GM12872 (cell line): ENCODE measurements around the gene ZSWIM8.

Experiments
- CTCF ChIP-seq: IDR thresholded peaks from 3 replicates; pipeline ENCODE4 v1.5.1; 2011; ENCODE audit warnings: low read depth, mild to moderate bottlenecking, low read length, moderate library complexity; ENCODE audit not compliant: insufficient read depth

The ZSWIM8 gene

GRCh38 chr10:73840056-73840402 is 54.6 kb downstream of the ZSWIM8 start:
- TF ChIP-seq CTCF: no peak

DNA sequence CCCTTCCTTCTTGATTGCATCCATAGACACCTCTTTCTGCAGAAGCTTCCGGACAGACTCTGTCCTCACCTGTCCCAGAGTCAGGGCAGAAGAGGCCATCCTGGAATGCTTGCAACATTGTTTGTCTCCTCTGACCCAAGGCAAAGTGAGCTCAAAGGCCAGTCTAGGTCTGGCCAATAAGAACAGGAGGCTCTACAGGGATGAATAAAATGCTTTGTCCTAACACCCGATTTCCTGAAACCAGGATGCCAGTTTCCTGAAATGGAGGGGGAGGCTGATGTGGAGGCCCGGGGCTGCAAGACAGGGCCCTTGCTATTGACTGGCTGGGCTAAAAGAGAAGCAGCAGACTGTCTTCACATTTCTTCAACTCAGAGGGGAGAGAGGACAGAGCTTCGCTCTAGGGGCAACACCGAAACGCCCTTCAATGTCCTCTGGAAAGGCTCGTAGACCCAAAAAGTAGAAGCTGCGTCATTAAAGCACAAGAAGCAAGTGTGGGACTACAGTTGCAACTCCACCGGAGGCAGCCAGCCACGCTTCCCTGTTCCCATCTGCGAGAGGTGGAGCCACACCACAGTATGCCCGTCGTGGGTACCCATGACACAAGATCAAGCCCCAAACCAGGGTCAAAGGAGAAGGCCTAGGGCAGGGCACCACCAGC is 55.1 kb downstream of the ZSWIM8 start:
- no peak for TF ChIP-seq CTCF

DNA sequence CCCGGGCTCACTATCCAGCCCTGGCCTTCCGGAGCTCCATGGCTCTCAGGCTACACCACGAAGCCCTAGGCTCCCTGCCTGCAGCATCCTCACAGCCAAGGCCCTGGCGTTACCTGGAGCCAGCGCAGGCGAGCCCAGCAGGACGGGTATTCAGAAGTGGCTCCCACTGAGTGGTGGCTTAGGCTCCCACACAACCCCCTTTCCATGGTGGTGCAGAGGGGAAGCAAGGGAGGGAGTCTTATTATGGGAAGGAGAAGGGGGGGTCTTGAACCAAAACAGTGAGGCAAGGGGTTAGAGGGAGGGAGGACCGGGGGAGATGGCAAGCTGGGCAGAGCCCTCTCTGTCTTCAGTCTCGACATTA is 55.6 kb downstream of the ZSWIM8 start:
- no peak for TF ChIP-seq CTCF

DNA sequence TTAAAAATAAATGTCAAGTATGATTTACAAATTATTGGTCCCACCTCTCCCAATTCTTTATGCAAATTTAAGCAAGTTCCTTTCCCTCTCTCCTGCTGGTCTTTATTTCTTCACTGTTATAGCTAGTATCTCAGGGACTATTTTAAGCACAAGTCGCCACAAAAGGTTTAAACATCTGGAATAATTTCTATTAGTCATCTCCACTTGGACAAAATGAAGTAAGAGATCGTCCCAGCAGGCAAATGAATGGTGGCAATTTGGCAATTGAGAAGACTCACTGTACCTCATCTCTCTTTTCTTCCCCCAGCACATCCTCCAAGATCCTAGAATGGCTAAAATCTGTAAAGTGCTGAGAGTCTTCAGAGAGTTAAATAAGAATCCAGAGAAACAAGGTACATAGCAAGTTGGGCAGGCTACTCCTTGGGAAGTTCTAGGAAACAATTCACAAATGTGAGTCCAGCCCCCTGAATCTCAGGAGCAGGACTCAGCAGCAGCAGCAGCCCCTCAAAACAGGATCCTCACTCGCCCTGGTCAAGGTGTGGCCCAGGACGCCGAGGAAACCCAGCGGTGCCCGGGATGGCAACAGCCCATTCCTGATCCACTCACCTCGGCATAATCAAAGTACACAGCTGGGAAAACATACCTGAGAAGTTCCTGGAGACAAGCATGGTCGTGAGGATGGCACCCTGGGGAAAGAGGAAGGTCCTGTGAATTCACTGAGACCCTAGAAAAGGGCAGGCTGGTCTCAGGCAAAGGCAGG is 56.3 kb downstream of the ZSWIM8 start:
- TF ChIP-seq CTCF: no peak

- TF ChIP-seq CTCF: no peak
Observed at GRCh38 chr10:73842349-73842748, 56.9 kb downstream of the ZSWIM8 start.

- no peak for TF ChIP-seq CTCF
Observed at GRCh38 chr10:73843261-73843660, 57.9 kb downstream of the ZSWIM8 start.

- TF ChIP-seq CTCF: no peak
Observed at GRCh38 chr10:73847031-73847430, 61.6 kb downstream of the ZSWIM8 start.
